ENCODE results near the gene PNMA8A.

DNA sequence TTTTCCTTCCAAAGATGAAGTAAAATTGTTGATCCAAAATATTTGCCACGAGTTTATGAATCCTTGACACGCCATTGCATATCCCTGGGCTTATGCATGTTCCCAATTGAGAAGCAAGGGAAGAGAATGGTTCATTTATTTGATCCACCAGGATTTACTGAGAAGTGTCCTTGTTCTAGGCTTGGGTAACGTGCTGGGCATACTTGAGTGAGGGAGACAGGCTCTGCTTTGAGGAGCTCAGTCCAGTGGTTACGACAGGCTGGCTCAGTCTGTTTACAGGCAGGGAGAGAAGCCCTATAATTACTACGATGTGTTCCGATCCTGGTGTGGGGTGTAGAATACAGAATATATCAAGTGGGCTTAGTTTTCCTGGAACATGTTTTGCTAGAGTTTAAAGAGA is 36.4 kb downstream of the PNMA8A start:
- TF ChIP-seq EP300 (IDR thresholded peaks at IDR 0.05), result no peak
- TF ChIP-seq, protein P1, sequence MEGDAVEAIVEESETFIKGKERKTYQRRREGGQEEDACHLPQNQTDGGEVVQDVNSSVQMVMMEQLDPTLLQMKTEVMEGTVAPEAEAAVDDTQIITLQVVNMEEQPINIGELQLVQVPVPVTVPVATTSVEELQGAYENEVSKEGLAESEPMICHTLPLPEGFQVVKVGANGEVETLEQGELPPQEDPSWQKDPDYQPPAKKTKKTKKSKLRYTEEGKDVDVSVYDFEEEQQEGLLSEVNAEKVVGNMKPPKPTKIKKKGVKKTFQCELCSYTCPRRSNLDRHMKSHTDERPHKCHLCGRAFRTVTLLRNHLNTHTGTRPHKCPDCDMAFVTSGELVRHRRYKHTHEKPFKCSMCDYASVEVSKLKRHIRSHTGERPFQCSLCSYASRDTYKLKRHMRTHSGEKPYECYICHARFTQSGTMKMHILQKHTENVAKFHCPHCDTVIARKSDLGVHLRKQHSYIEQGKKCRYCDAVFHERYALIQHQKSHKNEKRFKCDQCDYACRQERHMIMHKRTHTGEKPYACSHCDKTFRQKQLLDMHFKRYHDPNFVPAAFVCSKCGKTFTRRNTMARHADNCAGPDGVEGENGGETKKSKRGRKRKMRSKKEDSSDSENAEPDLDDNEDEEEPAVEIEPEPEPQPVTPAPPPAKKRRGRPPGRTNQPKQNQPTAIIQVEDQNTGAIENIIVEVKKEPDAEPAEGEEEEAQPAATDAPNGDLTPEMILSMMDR (IDR thresholded peaks at IDR 0.05), result no peak
